HCT116 (cell line): Measurements from ENCODE around the gene SMAD9. TPM values are rescaled to one million over a fixed set of nuclear protein-coding genes. Genes with fewer than 3 reads are reported as not detected.

Experiments
- ATAC-seq: fragments of 200-7000 bp; cut with Tn5 transposase; 2 replicates; pipeline ENCODE4 v1.9.1; 2020; ENCODE audit warnings: mild to moderate bottlenecking, moderate library complexity
- BruUV-seq: library from RNA; stranded (reverse); fragments of 400-500 nt; replicated peaks from 2 replicates; lab custom pipeline; 2021; lab: Mats Ljungman, UMichigan
- CTCF ChIA-PET: fragments of 300-600 bp; sonication (Branson Sonifier 250); formaldehyde crosslinking; loops from one replicate; lab custom pipeline; 2021; ENCODE audit warnings: antibody characterized with exemption; lab: Charles Lee
- POLR2A ChIA-PET: fragments of 300-600, 350-600 bp; sonication (Branson Sonifier 250); formaldehyde crosslinking; loops from one replicate; lab custom pipeline; 2021; ENCODE audit warnings: antibody characterized with exemption; lab: Charles Lee
- RAD21 ChIA-PET, 2 experiments: fragments of 300-600 bp; sonication (Branson Sonifier 250); formaldehyde crosslinking; loops; one replicate each; lab custom pipeline; 2023; ENCODE audit warnings: low total read pairs in 2 of 2; ENCODE audit not compliant: uncharacterized antibody in 2 of 2, unreplicated experiment in 2 of 2, low non-redundant PET in 1 of 2; lab: Charles Lee
- DNase-seq: peaks from one replicate; pipeline ENCODE4 v3.0.0-alpha.2; 2010; ENCODE audit warnings: low read depth, low spot score
- H2AFZ ChIP-seq: fragments of 200-600 bp; shearing (Covaris generic), sonication (generic); 2 replicates; pipeline ENCODE4 v1.6.1; 2017; ENCODE audit warnings: low read depth, mixed run types, mixed read lengths, antibody characterized with exemption, low read length; ENCODE audit not compliant: poor library complexity, severe bottlenecking
- H3K27ac ChIP-seq: 2 replicates; pipeline ENCODE4 v1.5.1; 2012; ENCODE audit warnings: low read depth, low read length
- H3K27me3 ChIP-seq: fragments of 200-600 bp; sonication (generic); 2 replicates; pipeline ENCODE4 v1.6.1; 2016; ENCODE audit warnings: mixed run types, low read length, mixed read lengths; ENCODE audit not compliant: insufficient read depth
- H3K36me3 ChIP-seq, 2 experiments: fragments of 200-500 bp in 1 of 2; fragments of 200-600 bp in 1 of 2; sonication (Bioruptor generic) in 1 of 2; sonication (generic) in 1 of 2; 2 replicates each; pipeline versions ENCODE4 v1.5.1 to v1.6.1; 2014 to 2016; ENCODE audit warnings: low read length in 2 of 2, inconsistent platforms in 1 of 2, mixed read lengths in 1 of 2, mixed run types in 1 of 2; ENCODE audit not compliant: insufficient read depth in 2 of 2, control insufficient read depth in 1 of 2
- H3K4me1 ChIP-seq, 2 experiments: fragments of 200-600 bp in 1 of 2; sonication (generic) in 1 of 2; 2 replicates each; pipeline versions ENCODE4 v1.5.1 to v1.6.1; 2012 to 2017; ENCODE audit warnings: low read length in 2 of 2, inconsistent platforms in 1 of 2, mild to moderate bottlenecking in 1 of 2, mixed read lengths in 1 of 2, mixed run types in 1 of 2, moderate library complexity in 1 of 2; ENCODE audit not compliant: insufficient read depth in 2 of 2, control insufficient read depth in 1 of 2
- H3K4me2 ChIP-seq: fragments of 200-600 bp; sonication (generic); 2 replicates; pipeline ENCODE4 v1.6.1; 2017; ENCODE audit warnings: mixed run types, low read length, mixed read lengths
- H3K4me3 ChIP-seq, 2 experiments: fragments of 200-600 bp in 1 of 2; sonication (generic) in 1 of 2; replicated peaks in 1 of 2; 2 replicates each; pipeline ENCODE4 v1.5.1; 2011 to 2016; ENCODE audit warnings: low read length in 2 of 2, control low read depth in 1 of 2, low read depth in 1 of 2, mild to moderate bottlenecking in 1 of 2, mixed read lengths in 1 of 2, mixed run types in 1 of 2
- H3K79me2 ChIP-seq: fragments of 200-600 bp; sonication (generic); 2 replicates; pipeline ENCODE4 v1.6.1; 2017; ENCODE audit warnings: mild to moderate bottlenecking, mixed run types, low read length, moderate library complexity, mixed read lengths; ENCODE audit not compliant: insufficient read depth
- H3K9ac ChIP-seq: fragments of 200-600 bp; sonication (generic); 2 replicates; pipeline ENCODE4 v1.6.1; 2016; ENCODE audit warnings: low read length, mixed read lengths
- H3K9me2 ChIP-seq: fragments of 200-600 bp; sonication (generic), shearing (Covaris generic); 2 replicates; pipeline ENCODE4 v1.6.1; 2017; ENCODE audit warnings: mixed run types, mild to moderate bottlenecking, moderate library complexity; ENCODE audit not compliant: insufficient read depth
- H3K9me3 ChIP-seq, 2 experiments: fragments of 200-500 bp in 1 of 2; fragments of 200-600 bp in 1 of 2; sonication (Bioruptor generic) in 1 of 2; sonication (generic) in 1 of 2; 2 replicates each; pipeline ENCODE4 v1.6.1; 2014 to 2017; ENCODE audit warnings: low read length in 2 of 2, mixed read lengths in 2 of 2, inconsistent platforms in 1 of 2, low read depth in 1 of 2, mild to moderate bottlenecking in 1 of 2, mixed run types in 1 of 2, moderate library complexity in 1 of 2; ENCODE audit not compliant: control insufficient read depth in 1 of 2, insufficient read depth in 1 of 2
- H4K20me1 ChIP-seq: fragments of 200-600 bp; sonication (generic), shearing (Covaris generic); 2 replicates; pipeline ENCODE4 v1.6.1; 2017; ENCODE audit warnings: mixed run types, mild to moderate bottlenecking, moderate library complexity; ENCODE audit not compliant: insufficient read depth
- ATF3 ChIP-seq: IDR thresholded peaks from 2 replicates; pipeline ENCODE4 v1.6.1; 2012
- CBX3 ChIP-seq: IDR thresholded peaks from 2 replicates; pipeline ENCODE4 v1.6.1; 2012; ENCODE audit warnings: low read depth
- EGR1 ChIP-seq: IDR thresholded peaks from 2 replicates; pipeline ENCODE4 v1.6.1; 2012; ENCODE audit warnings: low read depth
- ELF1 ChIP-seq: IDR thresholded peaks from 2 replicates; pipeline ENCODE4 v1.6.1; 2012; ENCODE audit warnings: low read depth, borderline replicate concordance
- EZH2 ChIP-seq: fragments of 200-600 bp; sonication (generic); IDR thresholded peaks from 2 replicates; pipeline ENCODE4 v1.6.1; 2017; ENCODE audit warnings: antibody characterized with exemption, mixed run types
- POLR2AphosphoS5 ChIP-seq: IDR thresholded peaks from 2 replicates; pipeline ENCODE4 v1.6.1; 2011; ENCODE audit warnings: mild to moderate bottlenecking, low read depth, low read length, moderate library complexity
- RAD21 ChIP-seq: IDR thresholded peaks from 2 replicates; pipeline ENCODE4 v1.6.1; 2012; ENCODE audit warnings: low read depth, mild to moderate bottlenecking
- REST ChIP-seq: IDR thresholded peaks from 2 replicates; pipeline ENCODE4 v1.6.1; 2012; ENCODE audit warnings: low read depth
- TCF7L2 ChIP-seq: IDR thresholded peaks from 2 replicates; pipeline ENCODE4 v1.7.0; 2011; ENCODE audit warnings: borderline replicate concordance, inconsistent platforms; ENCODE audit not compliant: insufficient read depth, insufficient read length; ENCODE audit errors: extremely low read depth
- YY1 ChIP-seq: IDR thresholded peaks from 2 replicates; pipeline ENCODE4 v1.6.1; 2011; ENCODE audit warnings: low read length, low read depth, moderate library complexity, mild to moderate bottlenecking; ENCODE audit not compliant: insufficient replicate concordance; ENCODE audit errors: extremely low read depth
- ZNF274 ChIP-seq: fragments of 200-500 bp; sonication (Bioruptor generic); IDR thresholded peaks from 2 replicates; pipeline ENCODE4 v1.6.1; 2014; ENCODE audit warnings: mild to moderate bottlenecking, low read depth, low read length, inconsistent platforms
- intact Hi-C: fragments of 100-400 bp; cut with micrococcal nuclease; formaldehyde crosslinking; loops from 2 replicates; pipeline ENCODE4 v1.10.0; 2022
- total RNA-seq: library from RNA; stranded (reverse); gene quantifications from one replicate; pipeline ENCODE4 v1.2.1, GENCODE V29; 2021; ENCODE audit not compliant: unreplicated experiment

SMAD9 gene
- total RNA-seq, 1 experiment from 2014 or later = 4.3 TPM

- no peak overlapping the region for H3K4me3 ChIP-seq
- DNase-seq = no peak
- ChIA-PET POLR2A (interaction anchor here (0.6 kb wide), 1 partner anchor 135 kb away, joined by 3 read pairs; no protein-coding TSS in a partner anchor), CTCF (no interaction called here), RAD21 (no interaction called here)
- no peaks in the 10 kb centered on the region for H3K9me2 ChIP-seq
- no TSS peak for BruUV-seq
- no peaks in the 10 kb centered on the region for H3K79me2 ChIP-seq
- ATAC-seq = no peak
- H2AFZ ChIP-seq = no peak overlapping the region
- H3K9ac ChIP-seq = no peak overlapping the region
- no peak for TF ChIP-seq REST
- no peak for TF ChIP-seq RAD21
- no peak for TF ChIP-seq YY1
- TF ChIP-seq EGR1 = no peak
- no peak for TF ChIP-seq EZH2
- no peak for TF ChIP-seq TCF7L2
- TF ChIP-seq ATF3 = no peak
- TF ChIP-seq ZNF274 = no peak
- TF ChIP-seq POLR2AphosphoS5 = no peak
- TF ChIP-seq ELF1 = no peak
- no peak for TF ChIP-seq CBX3
- H3K9me3 ChIP-seq = no peaks in the 10 kb centered on the region
- intact Hi-C loops = no loop called here
- no peak overlapping the region for H3K27ac ChIP-seq
- no peaks in the 10 kb centered on the region for H3K27me3 ChIP-seq
- no peak overlapping the region for H3K4me2 ChIP-seq
- no peaks in the 10 kb centered on the region for H4K20me1 ChIP-seq
- no peaks in the 10 kb centered on the region for H3K36me3 ChIP-seq
- H3K4me1 ChIP-seq = peaks cover 0 to 8% of the 10 kb centered on the region in 2 experiments; a peak in 2 of 4 replicates
Measured at GRCh38 chr13:36865265-36865664, 54.8 kb downstream of the SMAD9 start.
